ENCODE data around the gene METTL23. TPM values are rescaled to one million over a fixed set of nuclear protein-coding genes. Genes with fewer than 3 reads are reported as not detected.
"Not testable (repeated sequence)": the region's sequence is repeated elsewhere in the genome, so short reads cannot be mapped to it uniquely, and the experiment has no call there.

Gene METTL23
- total RNA-seq, 1 donor from 2014 or later: 28.5 TPM

- no peak for DNase-seq (ENCODE audit: low spot score)
These were observed 7.6 kb downstream of the METTL23 start for GRCh38 chr17:76734080-76734840.

GRCh38 chr17:76735006-76735405 is 8.4 kb downstream of the METTL23 start:
- no peak for DNase-seq (ENCODE audit: low spot score)

DNA sequence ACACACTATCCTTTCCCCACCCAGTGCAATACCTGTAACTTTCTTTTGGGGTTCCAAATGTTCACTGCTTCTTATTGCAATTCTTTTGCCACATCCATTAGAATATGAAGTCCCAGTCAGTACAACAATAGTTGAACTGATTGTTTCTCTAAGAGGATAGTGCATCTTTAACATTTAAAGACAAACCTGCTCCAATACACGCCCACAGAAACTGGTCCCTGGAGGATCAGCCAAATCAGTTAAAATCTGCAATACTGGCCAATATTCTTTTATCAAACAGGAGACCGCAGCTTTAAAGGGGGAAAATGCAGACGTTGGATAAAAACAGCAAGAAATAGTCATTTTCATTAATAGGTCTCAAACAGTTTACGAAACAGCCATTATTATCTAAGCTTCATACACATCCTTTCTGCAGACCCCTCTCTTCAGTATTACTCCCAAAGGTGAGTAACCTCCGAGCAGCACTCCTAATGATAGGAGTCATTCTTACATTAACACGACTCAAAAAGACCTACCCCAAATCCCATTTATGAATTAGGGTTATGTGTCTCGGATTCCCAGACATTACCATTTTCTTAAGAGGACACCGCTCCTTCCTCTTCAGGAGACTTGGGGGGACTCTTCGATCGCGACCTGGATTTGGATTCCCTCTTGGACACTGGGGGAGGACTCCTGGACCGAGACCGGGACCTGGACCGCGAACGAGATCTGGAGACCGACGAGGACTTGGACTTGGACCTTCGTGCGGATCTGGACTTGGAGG is 9.1 kb downstream of the METTL23 start:
- DNase-seq (ENCODE audit: low spot score): no peak

GRCh38 chr17:76736349-76737081 is 9.9 kb downstream of the METTL23 start:
- peak; percentile 86 for DNase-seq (ENCODE audit: low spot score)

GRCh38 chr17:76737082-76737675 is 10.5 kb downstream of the METTL23 start, which contains the start of gene SRSF2:
SRSF2 (minus strand) TSS chr17:76737331; CDS start chr17:76737160, 171 bp downstream.
- peak; percentile 99 for DNase-seq (ENCODE audit: low spot score)

DNA sequence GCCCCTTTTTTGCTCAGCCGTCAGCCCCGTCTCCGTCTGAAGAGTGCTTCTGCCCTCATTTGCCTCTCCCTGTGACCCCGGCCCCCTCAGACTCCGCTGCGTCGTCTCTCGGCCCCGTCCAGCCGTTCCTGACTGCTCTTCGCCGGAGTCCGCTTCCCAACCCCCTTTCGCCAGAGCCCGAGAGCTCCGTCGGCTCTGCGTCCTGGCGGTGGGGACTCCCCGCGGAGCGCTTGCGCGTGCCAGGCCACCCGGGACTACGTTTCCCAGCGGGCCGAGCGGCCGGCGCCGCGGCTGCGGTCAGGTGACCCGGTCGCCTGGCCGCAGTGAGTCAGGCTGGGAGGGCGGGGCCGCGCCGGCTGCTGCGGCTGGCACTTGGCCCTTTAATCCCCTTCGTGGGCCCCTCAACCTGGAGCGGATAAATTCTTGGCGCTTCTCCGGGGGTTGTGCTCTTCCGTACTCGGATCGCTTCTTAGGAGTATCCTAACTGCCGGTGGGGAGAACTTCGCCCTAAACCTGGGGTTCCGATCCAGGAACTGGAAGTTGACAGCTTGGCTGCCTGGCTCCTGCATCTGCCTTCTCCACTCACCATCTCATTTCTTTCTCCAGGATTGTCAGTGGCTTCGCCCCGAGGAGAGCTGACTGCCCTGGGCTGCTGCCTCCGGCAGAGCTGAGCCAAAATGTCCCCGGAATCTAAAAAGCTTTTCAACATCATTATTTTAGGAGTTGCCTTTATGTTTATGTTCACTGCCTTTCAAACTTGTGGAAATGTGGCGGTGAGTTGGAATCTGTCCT is 11.2 kb downstream of the METTL23 start, which contains the start of gene MFSD11:
Gene MFSD11, plus strand, starts transcription at position 444 of the 792 bp plus-strand sequence. Its CDS starts 234 bp downstream, at position 678.
- peak; percentile 92 for DNase-seq (ENCODE audit: low spot score)

DNA sequence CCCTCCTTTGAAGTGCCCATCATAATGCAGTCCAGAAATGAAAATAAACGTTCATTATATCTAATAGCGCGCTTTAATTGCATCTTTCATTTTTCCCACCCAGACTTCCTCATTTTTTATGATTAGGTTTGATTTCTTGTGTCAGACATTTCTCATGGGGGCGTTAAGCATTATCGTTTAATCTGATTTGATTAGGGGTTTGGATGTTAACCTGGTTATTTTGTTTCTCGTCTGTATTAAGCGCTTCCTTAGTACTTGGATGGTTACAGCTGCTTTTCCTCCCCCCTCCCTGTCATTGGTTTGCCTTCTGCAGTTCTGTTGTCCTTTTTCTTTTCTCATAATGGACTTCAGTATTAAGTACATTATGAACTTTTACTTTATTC is 11.8 kb downstream of the METTL23 start:
- no peak for DNase-seq (ENCODE audit: low spot score)

GRCh38 chr17:76739568-76740115 is 13.0 kb downstream of the METTL23 start:
- not testable (repeated sequence) for DNase-seq (ENCODE audit: low spot score)

- no peak for DNase-seq (ENCODE audit: low spot score)
These were observed 13.9 kb downstream of the METTL23 start for GRCh38 chr17:76740329-76741118.

DNA sequence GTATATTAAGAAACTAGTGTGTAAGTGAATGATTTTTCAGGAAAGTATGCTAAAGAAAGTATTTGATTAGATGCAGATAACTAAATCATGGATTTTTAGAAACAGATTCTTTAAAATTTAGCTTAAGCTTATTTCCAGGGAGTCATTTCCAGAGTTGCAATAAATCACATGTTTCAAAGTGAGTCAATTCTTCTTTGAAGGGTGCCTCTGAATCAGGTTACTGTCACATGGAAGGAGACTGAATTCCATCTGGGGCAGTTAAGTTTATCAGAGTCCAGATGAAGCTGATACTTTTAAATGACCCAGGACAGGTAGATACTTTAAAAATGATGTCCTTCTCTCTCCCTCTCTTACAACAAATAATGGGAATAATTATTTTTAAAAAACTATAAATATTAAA is 16.3 kb downstream of the METTL23 start:
- DNase-seq (ENCODE audit: low spot score): no peak

DNA sequence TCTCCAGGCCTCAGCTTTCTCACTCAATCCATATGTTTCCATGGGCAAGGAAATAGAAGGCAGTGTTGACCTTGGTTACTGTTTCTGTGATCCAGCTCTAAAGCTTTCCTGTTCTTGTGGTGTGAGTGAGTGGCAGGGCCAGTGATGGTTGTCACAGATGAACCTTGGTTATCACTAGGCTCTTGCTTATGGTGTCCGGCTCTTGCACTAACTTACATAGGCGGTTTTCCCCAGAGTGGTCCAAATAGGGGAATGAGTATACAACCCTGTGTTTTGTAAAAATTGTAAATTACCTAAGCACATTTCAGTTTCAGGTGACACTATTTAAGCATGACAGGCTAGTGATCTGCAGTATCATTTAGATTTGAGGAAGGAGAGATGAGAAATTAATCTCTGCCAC is 18.1 kb downstream of the METTL23 start:
- no peak for DNase-seq (ENCODE audit: low spot score)

DNA sequence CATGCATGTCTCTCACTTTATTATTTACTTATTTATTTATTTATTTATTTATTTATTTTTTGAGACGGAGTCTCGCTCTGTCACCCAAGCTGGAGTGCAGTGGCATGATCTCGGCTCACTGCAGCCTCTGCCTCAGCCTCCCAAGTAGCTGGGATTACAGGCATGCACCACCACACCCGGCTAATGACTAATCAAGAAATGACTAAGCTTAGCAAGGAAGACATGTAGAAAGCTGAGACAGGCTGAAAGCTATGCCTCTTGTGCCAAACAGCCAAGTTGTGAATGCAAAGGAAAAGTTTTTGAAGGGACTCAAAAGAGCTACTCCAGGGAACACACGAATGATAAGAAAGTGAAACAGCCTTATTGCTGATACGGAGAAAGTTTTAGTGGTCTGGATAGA is 19.1 kb downstream of the METTL23 start:
- DNase-seq (ENCODE audit: low spot score): not testable (repeated sequence)

GRCh38 chr17:76747716-76748363 is 21.2 kb downstream of the METTL23 start:
- DNase-seq (ENCODE audit: low spot score): no peak

DNA sequence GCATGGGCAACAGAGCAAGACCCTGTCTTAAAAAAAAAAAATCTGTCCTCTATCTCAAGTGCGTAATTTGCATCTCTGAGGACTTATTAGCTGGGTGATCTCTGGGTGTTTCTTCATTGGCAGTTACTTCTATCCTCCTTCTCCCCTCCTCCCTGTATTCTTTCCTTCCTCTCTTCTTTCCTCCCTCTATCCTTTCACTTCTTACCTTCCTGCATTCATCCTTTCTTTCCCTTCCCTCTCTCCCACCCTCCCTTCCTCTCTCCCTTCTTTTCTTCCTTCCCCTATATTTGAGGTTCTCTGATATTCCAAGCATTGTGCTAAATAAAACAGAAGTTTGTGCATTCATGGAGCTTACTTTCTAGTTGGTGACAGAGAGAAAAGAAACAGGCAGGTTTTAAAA is 22.0 kb downstream of the METTL23 start:
- DNase-seq (ENCODE audit: low spot score): no peak

GRCh38 chr17:76751416-76751993 is 24.9 kb downstream of the METTL23 start:
- no peak for DNase-seq (ENCODE audit: low spot score)

DNA sequence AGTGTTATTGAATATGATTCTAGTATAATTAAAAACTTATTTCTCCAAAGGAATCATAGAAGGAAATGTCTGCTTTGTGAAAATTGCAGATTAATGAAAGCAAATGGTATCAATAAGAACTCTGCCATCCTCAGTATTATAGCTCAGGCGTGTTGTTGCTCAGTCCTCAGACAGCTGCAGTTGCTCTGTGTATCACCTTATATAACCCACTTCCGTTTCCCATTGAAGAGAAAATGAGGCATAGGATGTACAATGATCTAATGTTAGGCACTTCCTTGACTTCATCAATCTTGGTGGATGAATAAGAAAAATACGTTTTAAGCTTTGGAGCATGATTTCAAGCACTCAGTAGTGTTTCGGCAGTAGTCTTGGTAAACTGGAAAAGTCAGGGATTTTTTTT is 25.4 kb downstream of the METTL23 start:
- DNase-seq (ENCODE audit: low spot score): no peak

DNA sequence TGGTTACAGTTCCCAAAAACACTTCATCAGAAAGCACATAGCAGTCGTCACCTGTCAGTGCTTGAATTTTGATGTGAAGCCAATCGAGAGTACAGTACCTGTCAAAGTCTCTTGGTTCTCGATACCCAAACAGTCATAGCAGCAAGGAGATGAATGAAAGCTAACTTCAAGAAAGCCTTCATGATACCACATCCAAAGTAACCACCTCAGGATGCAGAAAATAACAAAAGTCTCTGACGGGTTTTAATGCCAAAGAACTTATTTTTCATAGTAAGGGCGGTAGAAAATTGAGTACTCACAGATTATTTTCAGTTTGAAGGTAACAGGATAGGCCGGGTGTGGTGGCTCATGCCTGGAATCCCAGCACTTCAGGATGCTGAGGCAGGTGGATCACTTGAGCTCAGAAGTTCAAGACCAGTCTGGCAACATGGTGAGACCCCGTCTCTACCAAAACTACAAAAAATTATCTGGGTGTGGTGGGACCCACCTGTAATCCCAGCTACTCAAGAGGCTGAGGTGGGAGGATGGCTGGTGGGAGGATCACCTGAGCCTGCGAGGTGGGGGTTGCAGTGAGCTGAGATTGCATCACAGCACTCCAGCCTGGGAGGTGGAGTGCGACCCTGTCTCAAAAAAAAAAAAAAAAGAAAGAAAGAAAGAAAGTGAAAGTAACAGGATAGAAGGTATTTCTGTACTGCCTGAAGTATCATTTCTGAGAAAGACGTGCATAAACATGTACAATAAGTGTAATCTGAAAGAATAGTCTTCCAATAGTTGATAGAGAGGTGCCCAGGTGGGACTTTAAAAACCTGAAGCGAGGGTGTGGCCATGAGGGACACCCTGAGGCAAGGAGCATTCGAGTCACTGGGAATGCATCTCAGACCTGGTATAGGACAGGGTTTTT is 26.7 kb downstream of the METTL23 start:
- no peak for DNase-seq (ENCODE audit: low spot score)

GRCh38 chr17:76755285-76755684 is 28.6 kb downstream of the METTL23 start:
- DNase-seq (ENCODE audit: low spot score): no peak
